ENCODE measurements around the gene ATXN3.

Gene ATXN3

DNA sequence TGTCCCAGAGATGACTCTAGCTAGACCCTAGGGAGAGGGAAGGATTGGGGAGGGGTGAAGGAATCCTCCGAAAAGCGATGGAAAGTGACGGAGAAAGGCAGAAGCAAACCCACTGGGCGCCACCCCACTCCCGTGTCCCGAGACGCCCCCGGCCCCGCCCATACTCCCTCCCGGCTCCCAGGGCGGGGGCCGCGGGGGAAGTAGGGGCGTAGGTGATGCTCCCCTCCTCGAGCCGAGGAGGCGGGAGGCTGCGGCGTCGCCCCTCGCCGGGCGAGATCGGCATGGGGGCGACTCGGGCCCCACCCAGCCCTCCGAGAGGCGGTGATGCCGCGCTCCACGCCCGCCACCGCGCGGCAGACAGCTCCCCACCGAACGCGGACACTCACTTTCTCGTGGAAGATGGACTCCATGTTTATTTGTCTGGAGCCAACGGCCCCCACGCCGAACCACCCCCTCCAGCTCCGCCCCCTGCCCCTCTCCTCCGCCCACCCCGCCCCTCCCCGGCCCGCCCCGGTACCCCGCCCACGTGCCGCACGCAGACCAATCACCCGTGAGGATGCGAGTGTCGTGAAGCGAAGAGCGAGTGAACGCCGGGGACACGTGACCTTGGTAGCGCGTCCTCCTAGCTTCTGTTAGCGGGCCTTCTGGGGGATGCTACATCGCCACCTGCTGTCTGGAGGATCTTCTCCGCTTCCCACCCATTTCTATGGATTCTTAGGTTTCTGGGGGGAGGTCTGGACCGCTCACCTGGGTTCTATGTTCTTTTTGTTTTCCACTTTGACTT is at the start of gene ATXN3:
Gene ATXN3, minus strand, starts transcription at position 440 of the 784 bp plus-strand sequence. Its CDS starts 30 bp downstream, at position 410.
- peak; percentile 48 to 82 for DNase-seq

DNA sequence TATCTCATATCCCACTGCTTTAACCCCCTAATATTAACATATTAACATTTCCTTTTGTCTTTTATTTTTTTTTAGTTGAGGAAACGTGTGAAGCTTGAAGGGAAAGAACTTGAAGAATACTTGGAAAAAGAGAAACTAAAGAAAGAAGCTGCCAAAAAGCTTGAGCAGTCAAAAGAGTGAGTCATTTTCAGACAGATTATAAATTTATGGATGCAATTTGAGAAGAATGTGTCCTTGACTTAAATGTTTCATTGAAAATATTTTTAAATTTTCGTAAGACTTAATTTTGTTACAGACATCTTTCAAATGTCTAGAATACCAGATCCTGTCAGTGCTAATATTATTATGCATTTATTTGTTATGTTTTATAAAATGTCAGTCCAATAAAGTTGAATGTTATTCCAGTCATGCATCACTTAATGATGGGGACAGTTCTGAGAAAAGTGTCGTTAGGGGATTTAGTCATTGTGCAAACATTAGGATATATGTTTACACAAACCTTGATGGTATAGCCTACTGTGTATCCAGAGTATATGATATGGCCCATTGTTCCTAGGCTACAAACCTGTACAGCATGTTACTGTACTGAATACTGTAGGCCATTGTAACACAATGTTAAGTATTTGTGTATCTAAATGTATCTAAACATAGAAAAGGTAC is 48.0 kb upstream of the ATXN3 start:
- no peak for DNase-seq

GRCh38 chr14:92153581-92153980 is 47.2 kb upstream of the ATXN3 start:
- DNase-seq: no peak

DNA sequence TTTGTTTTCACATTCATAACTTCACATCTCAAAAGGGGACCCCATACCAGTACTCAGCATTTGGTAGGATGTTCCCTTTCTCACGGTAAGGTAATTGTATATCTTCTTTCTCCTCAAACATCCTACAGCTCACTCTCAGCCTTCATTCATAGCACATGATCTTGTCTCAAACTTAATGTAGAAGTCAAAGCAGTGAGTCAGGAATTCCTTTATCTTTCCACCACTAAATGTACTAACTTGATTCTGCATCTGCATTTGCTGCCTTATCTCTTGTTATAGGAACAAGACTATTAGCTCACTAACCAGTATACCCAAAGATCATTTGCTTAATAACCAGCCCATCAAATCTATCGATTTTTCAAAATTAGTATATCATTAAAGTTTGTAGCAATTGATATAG is 38.3 kb upstream of the ATXN3 start:
- no peak for DNase-seq

GRCh38 chr14:92143962-92144361 is 37.6 kb upstream of the ATXN3 start:
- no peak for DNase-seq

DNA sequence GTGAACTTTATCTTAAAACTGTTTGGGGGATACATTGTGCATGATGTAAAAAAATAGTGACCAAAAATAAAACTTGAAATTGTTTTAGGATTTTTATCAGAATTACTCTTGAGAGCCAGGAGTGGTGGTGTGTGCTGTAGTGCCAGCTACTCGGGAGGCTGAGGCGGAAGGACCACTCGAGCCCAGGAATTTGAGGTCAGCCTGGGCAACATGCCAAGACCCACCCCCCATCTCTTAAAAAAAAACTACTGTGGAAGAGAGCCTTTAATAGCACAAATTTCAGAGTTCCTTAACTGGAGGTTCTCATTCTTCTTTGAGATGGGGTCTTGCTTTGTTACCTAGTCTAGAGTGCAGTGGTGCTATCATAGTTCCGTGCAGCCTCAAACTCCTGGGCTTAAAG is 36.9 kb upstream of the ATXN3 start:
- no peak for DNase-seq

GRCh38 chr14:92135269-92135668 is 28.9 kb upstream of the ATXN3 start:
- no peak for DNase-seq

DNA sequence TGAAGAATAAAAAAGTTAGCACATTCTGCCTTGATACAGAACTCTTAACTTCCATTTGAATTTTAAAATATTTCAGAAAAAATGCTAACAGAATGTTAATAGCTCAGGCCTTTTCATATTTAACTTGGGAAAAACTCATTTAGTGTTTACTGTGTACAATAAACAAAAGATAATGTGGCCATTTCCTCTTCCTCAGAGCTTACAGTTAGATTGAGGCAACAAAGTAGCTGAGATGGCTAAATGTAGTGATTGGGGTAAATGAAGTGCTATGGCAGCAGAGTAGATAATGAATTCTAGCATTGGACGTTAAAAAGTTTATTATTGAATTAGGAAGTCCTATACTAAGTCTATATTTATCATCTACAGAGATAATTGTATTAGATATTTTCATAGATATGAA is 28.1 kb upstream of the ATXN3 start:
- no peak for DNase-seq

DNA sequence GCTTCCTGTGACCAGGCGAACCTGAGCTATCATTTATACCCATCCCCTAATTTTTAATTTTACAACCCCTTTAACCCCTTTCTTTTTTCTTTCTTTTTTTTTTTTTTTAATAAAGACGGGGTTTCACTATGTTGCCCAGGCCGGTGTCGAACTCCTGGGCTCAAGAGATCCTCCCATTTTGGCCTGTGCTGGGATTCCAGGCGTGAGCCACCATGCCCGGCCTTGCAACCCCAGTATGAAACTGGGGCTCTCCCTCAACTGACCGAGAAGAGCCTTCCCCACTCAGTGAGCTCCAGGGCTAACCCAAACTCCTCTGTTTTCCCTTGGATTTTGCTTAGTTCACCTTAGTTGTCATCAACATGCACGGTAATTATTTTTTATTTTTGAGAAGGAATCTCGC is 16.4 kb upstream of the ATXN3 start:
- DNase-seq: no peak

DNA sequence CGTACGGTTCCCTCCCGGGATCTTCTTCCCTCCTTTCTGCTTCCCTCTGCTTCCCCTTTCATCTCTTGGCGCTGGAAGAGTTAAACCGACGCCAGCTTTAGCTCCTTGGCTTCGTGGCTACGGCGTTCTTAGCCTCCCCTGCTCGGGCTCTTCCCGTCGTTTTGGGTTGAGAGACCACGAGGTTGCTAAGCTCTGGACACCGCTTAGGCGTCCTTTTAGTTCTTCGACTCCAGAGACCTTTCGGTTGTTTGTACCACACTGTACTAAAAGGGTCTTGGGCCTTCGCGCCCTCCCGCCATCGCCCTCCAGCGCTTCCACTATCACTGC is 15.9 kb upstream of the ATXN3 start:
- no peak for DNase-seq

GRCh38 chr14:92121670-92122350 is 15.4 kb upstream of the ATXN3 start, which contains the start of the genes CPSF2 and NDUFB1:
TSS of gene CPSF2 (plus strand) at chr14:92121969. CDS start at chr14:92130985, 9,016 bp downstream.
TSS of gene NDUFB1 (minus strand) at chr14:92121706. CDS start at chr14:92117637, 4,069 bp downstream.
- DNase-seq: peak; percentile 17 to 64

DNA sequence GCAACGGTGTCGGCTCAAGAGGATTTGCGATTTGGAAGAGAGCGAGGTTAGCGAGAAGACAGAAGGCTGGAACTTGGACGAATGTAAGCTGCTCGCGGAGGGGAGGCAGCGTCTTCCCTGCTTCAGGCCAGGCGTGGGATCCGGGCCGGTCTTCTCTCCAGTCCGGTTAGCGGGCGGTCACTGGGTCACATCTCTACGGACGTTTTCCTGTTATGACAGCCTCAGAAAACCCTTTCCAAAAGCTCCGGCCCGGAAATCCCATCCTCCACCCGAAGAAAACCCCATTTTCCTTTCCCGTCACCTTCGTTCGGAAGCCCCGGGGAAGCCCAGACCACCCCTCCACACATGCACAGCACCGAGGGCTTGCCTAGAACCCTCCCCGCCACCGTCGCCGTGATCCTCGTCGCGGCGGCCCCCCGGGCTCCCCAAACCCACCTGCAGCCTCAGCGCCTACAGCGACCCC is 14.9 kb upstream of the ATXN3 start:
- DNase-seq: no peak

- DNase-seq: no peak
Observed at GRCh38 chr14:92109490-92109889, 3.1 kb upstream of the ATXN3 start.

DNA sequence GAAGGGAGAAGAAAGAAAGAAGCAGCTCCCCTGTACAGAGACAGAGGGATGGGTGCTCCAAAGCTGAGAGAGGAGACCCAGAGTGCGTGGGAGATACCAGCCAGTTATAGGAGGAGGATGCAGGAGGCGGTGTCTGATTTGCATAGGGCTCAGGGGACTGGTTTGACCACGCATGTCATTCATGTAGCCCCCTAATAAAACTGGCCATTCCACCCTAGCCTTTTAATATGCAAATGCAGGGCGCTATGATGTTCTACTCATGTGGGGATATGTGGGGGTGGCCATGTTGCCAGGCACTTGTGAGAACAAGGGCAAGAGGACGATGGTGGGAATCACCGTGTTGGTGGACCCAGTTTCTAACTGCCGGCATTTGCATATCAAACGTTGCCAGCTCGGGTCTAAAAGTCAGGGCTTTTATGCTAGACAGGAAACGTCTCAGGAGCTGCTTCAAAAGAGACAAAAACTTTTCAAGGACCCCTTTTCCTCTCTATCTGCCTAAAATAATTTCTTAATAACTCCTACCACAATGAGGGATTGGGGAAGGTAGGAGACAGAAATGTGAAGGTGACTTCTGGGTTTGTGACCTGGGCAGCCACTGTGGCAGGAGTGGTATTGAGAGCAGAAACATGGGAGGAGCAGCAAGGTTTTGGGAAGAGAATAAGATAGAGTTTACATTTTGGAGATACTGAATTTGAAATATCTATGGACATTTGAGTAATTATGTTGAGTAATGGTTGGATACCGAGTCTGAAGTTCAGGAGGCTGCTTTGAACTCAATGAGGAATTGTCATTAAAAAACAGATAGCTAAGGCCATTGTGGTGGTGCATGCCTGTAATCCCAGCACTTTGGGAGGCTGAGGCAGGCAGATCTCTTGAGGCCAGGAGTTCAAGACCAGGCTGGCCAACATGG is 2.2 kb upstream of the ATXN3 start:
- no peak for DNase-seq

- peak in 1 of 2 experiments; percentile 11 for DNase-seq
Observed at GRCh38 chr14:92105893-92106142, 564 bp downstream of the ATXN3 start.

GRCh38 chr14:92105073-92105892 is 1.1 kb downstream of the ATXN3 start:
- no peak for DNase-seq

DNA sequence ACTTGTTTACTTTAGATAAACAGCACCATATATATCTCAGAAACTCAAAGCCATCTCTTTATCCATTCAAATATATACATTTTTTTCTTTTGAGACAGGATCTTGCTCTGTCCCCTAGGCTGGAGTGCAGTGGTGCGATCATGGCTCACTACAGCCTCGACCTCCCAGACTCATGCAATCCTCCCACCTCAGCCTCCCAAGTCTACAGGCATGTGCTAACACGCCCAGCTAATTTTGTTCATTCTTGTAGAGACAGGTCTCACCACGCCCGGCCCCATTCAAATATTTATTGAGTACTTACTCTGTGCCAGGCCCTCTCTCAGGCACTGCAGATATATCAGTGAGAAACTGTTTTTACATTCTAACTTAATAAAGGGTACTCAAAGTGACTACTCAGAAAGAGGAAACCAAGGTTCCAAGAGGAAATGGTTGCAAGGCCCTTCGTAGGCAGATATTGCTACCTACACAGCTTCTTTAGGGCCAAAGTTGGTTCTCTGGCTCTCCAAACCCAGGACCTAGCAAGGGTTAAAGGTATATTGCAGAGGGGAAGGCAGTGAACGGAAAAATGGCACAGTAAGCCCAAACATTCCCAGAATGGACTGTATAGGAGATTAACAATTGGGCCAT is 2.9 kb downstream of the ATXN3 start:
- DNase-seq: no peak

- no peak for DNase-seq
Observed at GRCh38 chr14:92099802-92100201, 6.6 kb downstream of the ATXN3 start.

GRCh38 chr14:92093320-92093719 is 13.1 kb downstream of the ATXN3 start:
- no peak for DNase-seq

- DNase-seq: no peak
Observed at GRCh38 chr14:92088494-92088893, 17.9 kb downstream of the ATXN3 start.

- DNase-seq: no peak
Observed at GRCh38 chr14:92074555-92074954, 31.8 kb downstream of the ATXN3 start.
